Smooth muscle cell of the pulmonary artery (primary cell): Measurements from ENCODE around the gene SCART1. TPM values are rescaled to one million over a fixed set of nuclear protein-coding genes. Genes with fewer than 3 reads are reported as not detected.

Experiments
- total RNA-seq: library from RNA; depleted of rRNA; stranded (reverse); fragments of >200 nt; gene quantifications from 2 replicates; pipeline ENCODE4 v1.2.3, GENCODE V29; 2014

SCART1 gene
- 2.5 and 2.8 TPM in 2 replicates for total RNA-seq

DNA sequence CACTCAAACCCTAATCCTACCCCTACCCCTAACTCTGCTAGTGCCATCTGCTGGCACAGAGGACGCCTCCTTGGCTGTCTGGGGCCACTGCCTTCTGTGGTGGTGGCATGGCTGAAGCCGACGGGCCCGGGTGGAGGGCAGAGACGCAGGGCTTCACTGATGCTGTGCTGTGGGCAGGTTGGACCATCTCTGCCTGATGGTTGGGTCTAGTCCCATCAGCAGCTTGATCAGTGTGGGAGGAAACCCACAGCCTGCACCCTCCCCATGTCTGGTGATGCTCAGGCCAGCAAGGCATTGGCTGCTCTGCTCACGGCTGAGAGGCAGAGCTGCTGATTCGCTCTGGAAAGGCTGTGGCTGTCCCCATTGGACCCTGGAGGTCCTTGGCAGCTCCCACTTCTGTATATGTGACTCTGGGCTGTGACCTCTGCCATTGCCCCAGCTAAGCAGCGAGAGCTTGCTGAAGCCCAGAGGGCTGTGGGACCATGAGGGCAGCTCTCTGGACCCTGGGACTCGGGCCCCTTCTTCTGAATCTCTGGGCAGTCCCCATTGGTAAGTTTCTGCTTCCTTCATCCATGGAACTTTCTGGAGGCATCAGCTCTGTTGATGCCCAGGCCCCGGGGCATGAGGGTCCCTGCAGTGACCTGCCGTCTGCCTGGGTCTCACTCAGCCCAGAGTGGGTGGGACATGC, at the start of gene SCART1:
TSS of gene SCART1 (plus strand) at position 430 of the 688 bp plus-strand sequence. CDS start at position 483, 53 bp downstream.

DNA sequence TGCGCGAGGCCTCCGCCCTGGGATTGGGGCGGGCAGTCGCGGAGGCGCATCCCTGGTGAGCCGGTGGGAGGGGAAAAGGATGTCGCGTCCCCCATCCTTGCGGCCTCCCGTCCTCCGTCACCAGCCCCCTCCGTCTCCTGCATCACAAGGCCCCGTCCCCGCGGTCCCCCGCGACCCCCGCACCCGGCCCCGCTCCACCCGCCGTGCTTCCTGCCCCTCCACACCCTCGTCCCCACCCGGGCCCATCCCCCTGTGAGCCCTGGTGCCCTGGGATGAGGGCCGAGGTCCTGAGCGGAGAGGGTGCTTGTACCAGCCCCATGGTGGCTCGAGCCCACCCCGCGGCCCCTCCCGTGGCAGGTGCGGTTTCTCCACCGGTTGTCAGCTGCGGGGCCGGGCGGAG, 29.1 kb upstream of the SCART1 start, which contains the start of gene SPRN:
TSS of gene SPRN (minus strand) at position 25 of the 400 bp plus-strand sequence. CDS start 944 bp downstream, outside the sequence.

Other genes with a start within 250 kb of the SCART1 start
- not detected in 2 replicates for gene UTF1, start 223.7 kb upstream of the SCART1 start, total RNA-seq
- not detected in 2 replicates for gene VENTX, start 216.1 kb upstream of the SCART1 start, total RNA-seq
- gene ADAM8, start 177.1 kb upstream of the SCART1 start, total RNA-seq = 1.5 and 2.7 TPM in 2 replicates
- 54.7 and 64.7 TPM in 2 replicates for gene TUBGCP2, start 145.1 kb upstream of the SCART1 start, total RNA-seq
- 16.1 and 17.1 TPM in 2 replicates for gene ZNF511, start 145.0 kb upstream of the SCART1 start, total RNA-seq
- not detected in 2 replicates for gene CALY, start 117.0 kb upstream of the SCART1 start, total RNA-seq
- not detected in 2 replicates for gene PRAP1, start 106.6 kb upstream of the SCART1 start, total RNA-seq
- gene FUOM, start 95.9 kb upstream of the SCART1 start, total RNA-seq = 4.4 and 6.3 TPM in 2 replicates
- gene ECHS1, start 80.6 kb upstream of the SCART1 start, total RNA-seq = 57.7 and 60.6 TPM in 2 replicates
- 4.0 and 5.6 TPM in 2 replicates for gene PAOX, start 74.7 kb upstream of the SCART1 start, total RNA-seq
- 19.9 and 29.1 TPM in 2 replicates for gene MTG1, start 59.8 kb upstream of the SCART1 start, total RNA-seq
- 0.39 and 1.6 TPM in 2 replicates for gene SPRN, start 29.3 kb upstream of the SCART1 start, total RNA-seq
- gene CYP2E1, start 73.4 kb downstream of the SCART1 start, total RNA-seq = 0.20 and 0.86 TPM in 2 replicates
- gene SYCE1, start 111.6 kb downstream of the SCART1 start, total RNA-seq = 0.07 TPM in 1 of 2 replicates, not detected in the other
- gene FRG2B, start 172.8 kb downstream of the SCART1 start, total RNA-seq = not detected in 2 replicates